Prostate gland (tissue), 2 donors: ENCODE results near the gene SSUH2.

Experiments used
- CTCF ChIP-seq, 4 experiments: fragments of 200-600 bp in 2 of 4; fragments of 450-650 bp in 2 of 4; sonication (generic) in 2 of 4; IDR thresholded peaks; 1 replicate in 3 of 4; 2 replicates in 1 of 4; pipeline ENCODE4 v1.5.1; 2016 to 2019; ENCODE audit warnings: antibody characterized with exemption in 4 of 4, mild to moderate bottlenecking in 2 of 4, moderate library complexity in 2 of 4
- POLR2A ChIP-seq: fragments of 450-650 bp; IDR thresholded peaks from one replicate; pipeline ENCODE4 v1.6.1; 2016; ENCODE audit warnings: antibody characterized with exemption, mild to moderate bottlenecking
- POLR2AphosphoS5 ChIP-seq: sonication (generic); formaldehyde crosslinking; IDR thresholded peaks from one replicate; pipeline ENCODE4 v1.6.1; 2017; ENCODE audit warnings: antibody characterized with exemption

DNA sequence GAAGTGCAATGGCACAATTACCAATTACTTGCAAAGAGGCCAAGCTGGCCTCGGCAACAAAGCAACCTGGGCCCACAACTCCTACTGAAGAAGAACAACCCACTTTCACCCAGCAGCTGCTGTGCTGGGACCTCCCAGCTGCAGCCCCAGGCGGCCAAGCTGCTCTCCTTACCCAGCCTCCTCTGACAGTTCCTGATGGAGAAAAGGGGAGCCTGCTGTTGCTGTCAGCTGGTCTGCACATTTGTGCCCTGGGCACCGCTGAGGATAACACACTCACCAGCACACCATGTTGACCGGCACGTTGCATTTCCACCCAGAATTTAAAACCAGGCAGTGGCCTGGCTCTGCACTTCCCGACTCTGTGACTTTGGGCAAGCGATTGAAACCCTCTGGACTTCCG is 33.6 kb downstream of the SSUH2 start:
- TF ChIP-seq CTCF (IDR thresholded peaks at IDR 0.05) (no peak), POLR2A (no peak), POLR2AphosphoS5 (no peak)
